Tibial nerve (tissue), 3 donors: ENCODE measurements around the gene SEC23B.

ENCODE experiments used
- CTCF ChIP-seq, 5 experiments: fragments of 200-600 bp in 3 of 5; fragments of 450-650 bp in 2 of 5; sonication (generic) in 3 of 5; IDR thresholded peaks; one replicate each; pipeline ENCODE4 v1.5.1; 2016 to 2019; ENCODE audit warnings: antibody characterized with exemption in 5 of 5, mild to moderate bottlenecking in 3 of 5, moderate library complexity in 2 of 5
- POLR2A ChIP-seq, 2 donors: fragments of 450-650 bp; IDR thresholded peaks; one replicate each; pipeline ENCODE4 v1.6.1; 2017; ENCODE audit warnings: antibody characterized with exemption in 2 of 2, mild to moderate bottlenecking in 2 of 2, moderate library complexity in 2 of 2

DNA sequence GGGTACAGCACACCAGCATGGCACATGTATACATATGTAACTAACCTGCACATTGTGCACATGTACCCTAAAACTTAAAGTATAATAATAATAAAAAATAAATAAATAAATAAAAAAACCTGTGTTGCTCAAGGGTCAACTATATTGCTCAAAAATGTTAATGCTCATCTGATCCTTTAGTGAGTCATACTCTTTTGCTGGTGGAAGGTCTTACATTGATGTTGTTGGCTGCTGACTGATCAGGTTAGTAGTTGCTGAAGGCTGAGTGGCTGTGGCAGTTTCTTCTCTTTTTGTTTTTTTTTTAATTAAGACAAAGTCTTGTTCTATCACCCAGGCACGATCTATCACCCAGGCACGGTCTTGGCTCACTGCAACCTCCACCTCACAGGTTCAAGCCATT is 29.9 kb downstream of the SEC23B start:
- TF ChIP-seq CTCF (IDR thresholded peaks at IDR 0.05), result no peak
- TF ChIP-seq POLR2A (IDR thresholded peaks at IDR 0.05), result no peak
